ENCODE results near the gene ROPN1.
"Not testable (repeated sequence)": the region's sequence is repeated elsewhere in the genome, so short reads cannot be mapped to it uniquely, and the experiment has no call there.

ROPN1 gene

DNA sequence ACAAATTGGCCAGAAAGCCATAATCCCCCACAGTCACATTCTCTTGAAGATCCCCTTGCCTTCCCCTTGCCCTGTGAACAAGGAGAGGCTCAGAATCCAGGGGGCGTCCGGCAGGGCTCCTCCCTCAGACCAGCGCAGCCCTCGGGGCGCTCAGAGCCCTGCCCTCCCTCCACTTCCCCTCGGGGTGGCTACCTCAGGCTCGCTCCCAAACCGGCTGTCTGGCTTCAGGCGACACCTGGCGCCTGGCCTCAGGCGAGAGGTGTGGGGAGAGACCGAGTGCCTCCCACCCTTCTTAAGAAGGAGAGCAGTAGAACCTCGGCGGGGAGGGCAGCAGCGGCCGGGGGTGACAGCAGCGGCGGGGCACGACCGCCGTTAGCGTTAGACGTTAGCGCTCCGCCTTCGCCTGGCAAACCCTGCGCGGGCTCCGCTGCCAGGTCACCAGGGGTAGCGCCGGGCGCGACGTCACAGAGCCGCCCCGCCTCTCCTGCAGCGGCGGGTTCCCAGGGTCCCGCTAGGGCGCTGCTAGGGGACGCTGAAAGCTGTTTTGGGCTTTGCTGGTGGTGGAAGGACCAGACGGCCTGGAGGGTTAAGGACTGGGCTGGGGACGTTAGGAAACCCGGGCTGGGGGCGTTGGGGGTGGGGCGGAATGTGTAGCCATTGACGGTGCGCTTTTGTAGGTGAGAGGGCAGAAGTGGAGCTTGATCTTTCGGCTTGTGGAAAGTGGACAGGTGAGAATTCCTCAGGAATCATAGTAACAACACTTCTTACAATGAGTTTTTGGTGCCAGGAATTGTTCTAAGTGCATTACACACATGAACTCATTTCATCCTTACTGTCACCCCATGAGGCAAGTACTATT lies at the start of gene ROPN1:
Gene ROPN1 (minus strand): TSS at position 395 of the 859 bp plus-strand sequence. CDS start 11,643 bp downstream, outside the sequence.
- FAIRE-seq; DNase-seq (ENCODE audit: insufficient read length, low spot score): not testable (repeated sequence)

DNA sequence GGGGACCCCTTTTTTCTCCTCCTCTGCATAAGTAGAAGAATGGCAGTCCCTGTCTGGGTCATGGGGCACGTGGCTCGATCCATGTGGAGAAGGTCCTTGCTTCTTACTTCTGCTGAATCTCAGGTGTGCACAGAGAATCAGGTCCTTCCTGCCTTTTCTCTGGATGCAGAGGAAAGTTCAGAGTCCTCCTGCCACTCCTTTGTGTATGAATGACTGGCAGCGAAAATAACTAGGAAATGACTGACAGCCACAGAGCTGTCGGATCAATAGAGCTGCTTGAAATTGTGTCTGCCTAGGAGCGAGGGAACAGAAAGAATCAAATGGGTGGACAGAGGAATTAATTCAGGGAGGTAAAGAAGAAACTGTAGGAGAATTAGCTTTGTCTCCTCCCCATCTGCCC lies 49.6 kb upstream of the ROPN1 start:
- no peak for TF ChIP-seq POLR2A (IDR thresholded peaks at IDR 0.05; ENCODE audit: low read depth, low read length)
- no peak for FAIRE-seq
- no peak for DNase-seq (ENCODE audit: insufficient read length, low spot score)

DNA sequence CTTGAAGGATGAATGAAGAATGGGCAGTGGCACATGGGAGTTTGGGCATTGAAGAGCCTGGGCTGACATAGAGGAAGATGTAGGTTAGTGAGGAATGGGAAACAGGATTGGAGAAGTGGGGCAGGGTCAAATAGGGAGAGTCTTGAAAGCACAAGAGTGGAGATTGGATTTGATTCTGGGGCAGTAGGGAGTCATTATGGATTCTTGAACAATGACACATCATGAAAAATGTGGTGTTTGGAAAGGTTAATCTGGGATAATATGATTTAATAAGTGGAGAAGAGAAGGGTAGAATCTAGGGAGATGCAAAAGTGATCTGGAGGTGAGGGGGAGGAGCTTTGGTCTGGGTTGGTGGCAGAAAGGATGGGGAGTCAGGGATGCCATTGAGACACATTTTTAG lies 45.4 kb upstream of the ROPN1 start:
- FAIRE-seq (no peak), DNase-seq (ENCODE audit: insufficient read length, low spot score) (no peak)
- TF ChIP-seq POLR2A (IDR thresholded peaks at IDR 0.05; ENCODE audit: low read depth, low read length) = no peak

DNA sequence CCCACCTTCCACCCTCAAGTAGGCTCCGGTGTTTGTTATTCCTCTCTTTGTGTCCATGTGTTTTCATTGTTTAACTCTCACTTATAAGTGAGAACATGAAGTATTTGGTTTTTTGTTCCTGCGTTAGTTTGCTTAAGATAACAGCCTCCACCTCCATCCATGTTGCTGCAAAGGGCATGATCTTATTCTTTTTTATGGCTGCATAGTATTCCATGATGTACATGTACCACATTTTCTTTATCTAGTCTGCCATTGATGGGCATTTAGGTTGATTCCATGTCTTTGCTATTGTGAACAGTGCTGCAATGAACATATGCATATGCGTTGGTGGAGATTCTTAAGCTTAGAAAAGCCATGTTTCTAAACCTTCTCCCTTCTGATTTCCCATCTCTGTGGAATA lies 44.3 kb upstream of the ROPN1 start:
- FAIRE-seq; DNase-seq (ENCODE audit: insufficient read length, low spot score): not testable (repeated sequence)

DNA sequence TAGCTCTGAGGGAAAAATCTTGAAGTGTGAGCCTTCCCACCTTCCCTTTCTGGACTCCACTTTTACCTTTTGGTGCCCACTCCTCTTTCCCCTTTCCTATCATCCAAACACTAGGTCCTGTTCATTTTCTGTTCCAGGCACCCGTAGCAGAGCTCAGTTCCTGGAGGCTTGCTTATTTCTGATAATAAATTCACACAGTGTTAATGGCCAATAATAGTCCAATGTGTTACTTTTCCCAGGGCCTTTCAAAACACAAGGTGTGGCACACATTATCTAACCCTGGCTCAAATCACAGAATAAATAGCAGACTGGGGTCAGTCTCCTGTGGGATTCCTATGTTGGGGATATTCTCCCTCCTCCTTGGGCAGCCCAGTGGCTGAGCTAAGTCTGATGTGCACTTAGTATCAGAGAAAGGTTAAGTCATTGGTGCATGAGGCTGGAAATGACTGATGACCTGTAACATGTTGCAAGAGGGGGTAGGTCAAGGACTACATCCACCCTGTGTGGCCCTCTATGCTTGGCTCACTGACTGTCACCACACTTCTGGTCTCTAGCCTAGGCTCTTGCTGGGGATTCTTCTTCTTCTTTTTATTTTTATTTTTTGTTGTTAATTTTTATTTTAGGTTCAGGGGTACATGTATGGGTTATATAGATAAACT lies 43.7 kb upstream of the ROPN1 start:
- DNase-seq (ENCODE audit: insufficient read length, low spot score) = no peak
- TF ChIP-seq POLR2A (IDR thresholded peaks at IDR 0.05; ENCODE audit: low read depth, low read length) = no peak
- no peak for FAIRE-seq

DNA sequence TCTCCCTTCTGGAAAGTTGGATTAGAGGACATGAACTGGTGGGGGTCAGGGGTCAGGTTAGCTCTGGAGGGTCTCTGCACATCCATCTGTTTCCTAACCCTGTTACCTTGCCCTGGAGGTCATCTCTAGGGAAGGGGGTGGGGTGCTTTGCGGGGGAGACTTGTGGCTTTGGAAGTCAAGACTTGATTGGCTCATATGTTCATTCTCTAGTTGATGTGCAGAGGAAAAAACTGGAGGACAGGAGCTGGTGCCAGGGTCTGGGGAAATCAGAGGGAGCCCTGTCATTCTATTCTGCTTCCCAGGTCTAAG lies 42.9 kb upstream of the ROPN1 start:
- DNase-seq (ENCODE audit: insufficient read length, low spot score) (no peak), FAIRE-seq (no peak)
- TF ChIP-seq POLR2A (IDR thresholded peaks at IDR 0.05; ENCODE audit: low read depth, low read length) = no peak

DNA sequence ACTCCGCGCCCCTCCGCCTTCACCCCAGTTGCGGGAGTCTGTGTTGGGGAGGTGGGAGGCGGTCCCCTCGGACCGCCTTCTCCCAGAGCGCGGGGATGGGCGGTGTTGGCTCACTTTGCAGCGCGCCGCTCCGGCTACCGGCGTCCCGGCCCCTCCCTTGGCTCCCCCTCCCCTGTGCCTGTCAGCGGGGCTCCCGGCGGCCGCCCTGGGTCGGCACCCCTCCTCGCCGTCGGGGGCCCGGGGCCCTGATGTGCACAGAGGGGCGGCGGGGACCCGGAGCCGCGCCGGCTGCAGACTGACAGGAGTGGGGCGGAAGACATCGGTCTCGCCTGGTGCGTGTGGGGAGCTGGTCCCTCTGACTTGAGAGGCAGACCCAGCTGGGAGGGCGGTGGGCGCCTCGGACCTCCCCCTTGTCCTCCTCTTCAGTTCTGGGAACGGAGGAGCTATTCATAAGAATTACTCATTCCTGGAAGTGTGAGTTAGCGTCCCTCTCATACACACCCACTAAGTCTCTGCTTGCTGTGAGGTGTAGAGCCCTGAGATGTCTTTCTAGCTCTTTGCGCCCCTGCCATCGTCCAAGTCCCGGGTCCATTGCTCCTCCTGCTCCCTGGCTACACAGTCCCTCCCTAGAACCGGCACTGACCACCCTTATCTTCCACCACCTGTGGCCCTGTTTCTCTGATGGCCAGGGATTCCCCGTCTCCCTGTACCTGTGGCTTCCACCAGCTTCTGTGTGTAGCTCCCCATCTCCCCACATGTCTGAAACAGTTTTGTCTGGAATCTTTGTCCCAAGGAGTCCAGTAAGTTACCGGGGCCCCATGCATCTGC lies 42.3 kb upstream of the ROPN1 start:
- no peak for TF ChIP-seq POLR2A (IDR thresholded peaks at IDR 0.05; ENCODE audit: low read depth, low read length)
- FAIRE-seq (no peak), DNase-seq (ENCODE audit: insufficient read length, low spot score) (no peak)

DNA sequence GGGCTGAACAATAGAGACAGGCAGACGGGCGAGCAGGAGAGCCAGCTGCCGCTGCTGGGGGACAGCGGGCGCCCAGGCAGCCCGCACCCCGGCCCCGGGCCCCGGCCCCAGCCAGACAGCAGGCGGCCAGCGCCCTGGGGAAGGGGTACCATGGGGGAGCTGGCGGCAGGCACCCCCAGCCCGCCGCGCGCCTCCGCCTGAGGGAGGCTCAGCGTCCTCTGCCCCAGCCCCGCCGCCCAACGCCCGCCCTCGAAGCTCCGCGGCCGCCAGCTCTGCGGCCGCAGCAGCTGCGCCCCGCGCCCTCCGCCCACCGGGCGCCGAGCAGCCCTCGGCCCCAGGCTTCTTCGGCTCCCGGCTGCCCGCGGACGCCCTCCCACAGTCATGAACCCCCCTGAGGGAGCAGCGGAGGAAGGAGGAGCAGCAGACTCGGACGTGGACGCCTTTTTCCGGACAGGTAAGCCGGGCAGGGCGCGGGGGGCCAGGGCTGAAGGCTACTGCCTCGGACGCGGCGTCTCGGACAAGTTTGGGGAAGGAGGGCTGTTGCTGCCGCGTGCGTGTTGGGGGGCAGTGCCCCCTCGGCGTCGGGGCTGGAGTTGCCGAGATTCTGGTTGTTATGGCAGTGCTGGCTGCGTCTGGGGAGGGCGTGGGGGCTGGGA lies 41.6 kb upstream of the ROPN1 start, which contains the start of gene KALRN:
Gene KALRN (plus strand): TSS at position 10 of the 656 bp plus-strand sequence.
- peak; percentile 21 for DNase-seq (ENCODE audit: insufficient read length, low spot score)
- peak; percentile 18; the same call in 1 of the 2 replicates for TF ChIP-seq POLR2A (IDR thresholded peaks at IDR 0.05; ENCODE audit: low read depth, low read length)

DNA sequence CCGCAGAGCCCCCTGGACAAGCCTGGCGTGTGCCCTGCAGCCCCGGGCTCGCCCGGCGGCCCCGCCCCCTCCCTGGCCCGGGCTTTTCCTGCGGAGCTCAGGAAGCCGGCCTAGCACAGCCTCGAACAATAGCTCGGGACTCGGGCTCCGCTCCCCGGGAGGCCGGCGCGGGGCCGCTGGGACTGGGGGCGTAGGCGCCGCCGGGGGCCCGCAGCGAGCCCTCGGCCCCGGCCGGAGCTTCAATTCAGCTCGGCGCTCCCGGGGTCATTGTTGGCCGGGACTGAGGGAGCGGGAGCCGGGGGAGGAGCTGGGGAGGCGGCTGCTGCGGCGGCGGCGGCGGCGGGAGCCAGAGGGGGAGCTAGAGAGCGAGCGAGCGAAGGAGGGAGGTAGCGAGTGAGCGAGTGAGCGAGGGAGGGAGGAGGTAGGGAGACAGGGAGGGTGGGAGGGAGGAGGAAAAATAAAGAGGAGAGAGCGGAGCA lies 41.0 kb upstream of the ROPN1 start:
- FAIRE-seq = no peak
- peak; percentile 88 for DNase-seq (ENCODE audit: insufficient read length, low spot score)
- TF ChIP-seq POLR2A (IDR thresholded peaks at IDR 0.05; ENCODE audit: low read depth, low read length) = 0 out of 2 replicates have a peak, but pooled peaks have one; percentile 24

More for the DNA sequence above, 41.6 kb upstream of the ROPN1 start, which contains the start of gene KALRN:
- no peak for FAIRE-seq

DNA sequence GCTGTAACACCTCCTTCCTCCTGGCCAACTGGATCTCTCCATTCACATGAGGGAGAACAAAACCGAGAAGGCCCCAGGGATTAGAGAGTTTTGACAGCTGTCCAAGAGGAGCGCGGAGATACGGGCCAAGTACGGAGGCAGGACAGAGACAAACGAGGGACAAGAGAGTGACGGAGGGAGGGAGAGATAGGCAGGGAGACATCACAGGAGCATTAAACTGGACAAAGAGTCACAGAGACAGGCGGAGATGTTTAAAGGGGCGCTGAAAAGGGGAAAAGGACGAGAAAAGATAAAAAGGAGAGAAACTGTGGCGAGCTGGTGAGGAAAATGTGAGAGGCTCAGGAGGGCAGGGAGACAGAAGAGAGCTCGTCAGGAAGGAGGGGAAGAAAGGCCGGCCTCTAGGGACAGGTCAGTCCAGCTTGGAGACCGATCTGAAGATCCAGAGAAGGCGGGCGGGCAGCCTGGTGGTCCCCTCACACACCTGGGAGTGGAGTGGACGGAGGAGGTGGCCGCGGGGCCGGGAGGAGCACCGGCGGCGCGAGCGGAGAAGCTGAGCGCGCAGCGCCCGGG lies 40.5 kb upstream of the ROPN1 start:
- DNase-seq (ENCODE audit: insufficient read length, low spot score) (no peak), FAIRE-seq (no peak)

DNA sequence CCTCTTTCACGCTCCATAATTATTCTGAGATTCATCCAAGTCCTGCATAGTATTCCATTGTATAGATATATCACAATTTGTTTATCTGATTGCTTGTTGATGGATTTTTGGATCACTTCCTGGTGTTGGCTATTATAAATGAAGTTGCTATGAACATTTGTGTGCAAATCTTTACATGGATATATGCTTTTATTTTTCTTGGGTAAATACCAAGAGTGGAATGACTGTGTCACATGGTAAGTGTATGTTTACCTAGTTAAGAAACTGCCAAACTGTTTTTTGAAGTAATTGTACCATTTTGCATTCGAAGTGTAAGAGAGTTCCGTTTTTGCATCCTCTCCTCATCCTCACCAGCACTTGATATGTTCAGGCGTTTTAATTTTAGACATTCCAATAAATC lies 34.6 kb upstream of the ROPN1 start:
- no peak for DNase-seq (ENCODE audit: insufficient read length, low spot score)
- TF ChIP-seq POLR2A (IDR thresholded peaks at IDR 0.05; ENCODE audit: low read depth, low read length) = no peak
- no peak for FAIRE-seq

More for the DNA sequence above, 40.5 kb upstream of the ROPN1 start:
- no peak; the same call in 1 of the 2 replicates for TF ChIP-seq POLR2A (IDR thresholded peaks at IDR 0.05; ENCODE audit: low read depth, low read length)

DNA sequence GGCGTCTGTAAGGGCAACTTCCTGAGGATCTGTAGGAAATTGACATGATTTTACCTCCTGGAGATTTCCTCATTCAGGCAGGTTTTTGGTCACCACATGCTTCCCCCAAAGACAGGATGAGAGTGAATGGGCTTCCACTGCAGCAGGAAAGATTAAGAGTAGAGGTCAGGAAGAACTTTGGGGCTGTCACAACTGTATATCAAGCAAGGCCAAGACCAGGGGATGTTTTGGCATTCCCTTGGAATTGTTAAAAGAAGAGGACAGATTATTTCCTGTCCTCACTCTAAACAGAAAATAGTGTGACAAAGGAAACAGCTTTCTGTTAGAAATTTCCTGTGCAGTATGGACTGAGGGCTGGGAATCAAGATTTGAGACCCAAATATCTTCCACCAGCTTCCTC lies 31.6 kb upstream of the ROPN1 start:
- DNase-seq (ENCODE audit: insufficient read length, low spot score) = not testable (repeated sequence)

DNA sequence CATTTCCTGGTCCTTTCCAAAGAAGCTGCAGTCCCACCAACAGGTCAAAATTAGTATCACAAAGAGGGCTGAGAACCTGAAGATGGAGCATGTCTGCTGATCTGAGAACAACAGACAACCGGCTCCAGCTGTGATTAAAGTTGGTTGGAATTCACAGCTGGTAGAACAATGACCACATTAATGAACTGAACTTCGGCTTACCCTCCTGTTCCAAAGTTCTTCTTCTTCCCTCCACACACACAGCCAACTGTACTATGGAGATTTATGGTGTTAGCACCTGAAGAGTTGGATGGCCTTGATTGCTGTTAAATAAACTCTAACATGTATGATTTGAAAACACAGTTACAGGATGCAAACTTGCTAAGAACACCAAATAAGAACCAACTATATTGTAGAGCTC lies 27.4 kb upstream of the ROPN1 start:
- FAIRE-seq (no peak), DNase-seq (ENCODE audit: insufficient read length, low spot score) (no peak)
- TF ChIP-seq POLR2A (IDR thresholded peaks at IDR 0.05; ENCODE audit: low read depth, low read length) = no peak

More for the DNA sequence above, 31.6 kb upstream of the ROPN1 start:
- FAIRE-seq = not testable (repeated sequence)

DNA sequence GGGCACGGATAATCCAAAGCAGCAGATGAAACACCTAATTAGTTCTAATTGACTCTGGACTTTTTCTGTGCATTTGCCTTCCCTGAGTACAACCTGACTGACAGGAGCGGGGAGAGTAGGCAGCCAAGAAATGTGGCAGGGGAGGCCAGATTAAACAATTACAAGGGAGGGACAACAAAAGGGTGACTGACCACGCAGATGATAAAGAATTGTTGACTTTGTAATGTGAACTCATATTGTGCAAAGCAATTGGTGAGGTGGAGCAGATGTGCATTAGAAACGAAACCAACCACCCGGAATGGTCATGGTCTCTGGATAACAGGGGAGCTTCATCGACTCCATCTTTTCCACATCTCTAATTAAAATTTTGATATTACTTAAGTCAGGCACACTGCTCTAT lies 25.6 kb upstream of the ROPN1 start:
- FAIRE-seq; DNase-seq (ENCODE audit: insufficient read length, low spot score): not testable (repeated sequence)

DNA sequence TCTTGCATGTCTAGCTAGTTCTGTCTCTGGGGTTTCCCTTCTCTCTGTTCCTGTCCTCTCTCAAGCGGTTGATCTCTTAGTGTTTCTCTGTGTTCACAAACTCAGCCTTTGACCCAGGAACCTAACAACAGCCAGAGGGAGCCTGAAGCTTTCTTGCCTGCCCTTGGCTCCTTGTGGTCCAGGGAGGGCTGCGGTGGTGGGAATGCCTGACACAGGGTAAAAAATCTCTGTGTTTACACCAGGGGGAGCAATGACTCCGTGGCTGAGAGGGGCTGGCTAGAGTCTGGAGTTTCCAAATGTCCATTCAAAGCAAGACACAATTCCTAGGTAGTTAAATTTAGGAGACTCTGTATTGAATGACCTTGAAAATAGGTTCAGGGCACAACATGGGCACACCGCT lies 24.6 kb upstream of the ROPN1 start:
- FAIRE-seq = peak; percentile 64

More for the DNA sequence above, 24.6 kb upstream of the ROPN1 start:
- not testable (repeated sequence) for DNase-seq (ENCODE audit: insufficient read length, low spot score)

All from H54 (cell line).